Endometrial microvascular endothelial cells (primary cell): Measurements from ENCODE around the gene CEBPA. TPM values are rescaled to one million over a fixed set of nuclear protein-coding genes. Genes with fewer than 3 reads are reported as not detected.

Experiments used
- in situ Hi-C: cut with HindIII; loops from 2 replicates; pipeline ENCODE4 v1.10.0; 2017; ENCODE audit warnings: low sequenced_read_pairs, low pct_unique_long_range_greater_than_20kb; ENCODE audit errors: inconsistent ontology term
- total RNA-seq: library from RNA; depleted of rRNA; stranded (reverse); fragments of >200 nt; gene quantifications from one replicate; pipeline ENCODE4 v1.2.3, GENCODE V29; 2015; ENCODE audit errors: inconsistent ontology term

Gene CEBPA
- total RNA-seq, 1 donor from 2014 or later = not detected

GRCh38 chr19:33292595-33293254 is 9.6 kb downstream of the CEBPA start:
- in situ Hi-C loops = loop anchor here (25.0 kb wide), 1 partner anchor 420 kb away; no protein-coding TSS in a partner anchor

- in situ Hi-C loops = loop anchor here (25.0 kb wide), 1 partner anchor 420 kb away; no protein-coding TSS in a partner anchor
Observed at GRCh38 chr19:33291623-33292534, 10.5 kb downstream of the CEBPA start.

- in situ Hi-C loops = loop anchor here (25.0 kb wide), 1 partner anchor 421 kb away; no protein-coding TSS in a partner anchor
Observed at GRCh38 chr19:33290956-33291622, 11.2 kb downstream of the CEBPA start.

- in situ Hi-C loops = loop anchor here (25.0 kb wide), 1 partner anchor 422 kb away; no protein-coding TSS in a partner anchor
Observed at GRCh38 chr19:33290082-33290815, 12.1 kb downstream of the CEBPA start.

GRCh38 chr19:33289261-33289660 is 13.1 kb downstream of the CEBPA start:
- in situ Hi-C loops = loop anchor here (25.0 kb wide), 1 partner anchor 423 kb away; no protein-coding TSS in a partner anchor

GRCh38 chr19:33288666-33289065 is 13.7 kb downstream of the CEBPA start:
- in situ Hi-C loops = loop anchor here (25.0 kb wide), 1 partner anchor 424 kb away; no protein-coding TSS in a partner anchor

- in situ Hi-C loops = loop anchor here (25.0 kb wide), 1 partner anchor 424 kb away; no protein-coding TSS in a partner anchor
Observed at GRCh38 chr19:33287927-33288326, 14.4 kb downstream of the CEBPA start.

- in situ Hi-C loops = loop anchor here (25.0 kb wide), 1 partner anchor 425 kb away; no protein-coding TSS in a partner anchor
Observed at GRCh38 chr19:33287438-33287837, 14.9 kb downstream of the CEBPA start.

GRCh38 chr19:33286899-33287298 is 15.4 kb downstream of the CEBPA start:
- in situ Hi-C loops = loop anchor here (25.0 kb wide), 1 partner anchor 425 kb away; no protein-coding TSS in a partner anchor

- in situ Hi-C loops = loop anchor here (25.0 kb wide), 1 partner anchor 427 kb away; no protein-coding TSS in a partner anchor
Observed at GRCh38 chr19:33285441-33285927, 16.9 kb downstream of the CEBPA start.

GRCh38 chr19:33284756-33285155 is 17.6 kb downstream of the CEBPA start:
- in situ Hi-C loops = loop anchor here (25.0 kb wide), 1 partner anchor 428 kb away; no protein-coding TSS in a partner anchor

GRCh38 chr19:33284146-33284643 is 18.1 kb downstream of the CEBPA start:
- in situ Hi-C loops = loop anchor here (25.0 kb wide), 1 partner anchor 428 kb away; no protein-coding TSS in a partner anchor

- in situ Hi-C loops = loop anchor here (25.0 kb wide), 1 partner anchor 429 kb away; no protein-coding TSS in a partner anchor
Observed at GRCh38 chr19:33283589-33283988, 18.7 kb downstream of the CEBPA start.

- in situ Hi-C loops = loop anchor here (25.0 kb wide), 1 partner anchor 430 kb away; no protein-coding TSS in a partner anchor
Observed at GRCh38 chr19:33282036-33282671, 20.2 kb downstream of the CEBPA start.

- in situ Hi-C loops = loop anchor here (25.0 kb wide), 1 partner anchor 431 kb away; no protein-coding TSS in a partner anchor
Observed at GRCh38 chr19:33281296-33281926, 20.9 kb downstream of the CEBPA start.

GRCh38 chr19:33280351-33280921 is 21.9 kb downstream of the CEBPA start:
- in situ Hi-C loops = loop anchor here (25.0 kb wide), 1 partner anchor 432 kb away; no protein-coding TSS in a partner anchor
